H1 (cell line): ENCODE data around the gene RMND5B. TPM values are rescaled to one million over a fixed set of nuclear protein-coding genes. Genes with fewer than 3 reads are reported as not detected.

ENCODE experiments used
- CTCF ChIA-PET: fragments of 300-600 bp; sonication (Branson Sonifier 250); formaldehyde crosslinking; loops from one replicate; lab custom pipeline; 2021; ENCODE audit not compliant: partially characterized antibody; lab: Charles Lee
- POLR2A ChIA-PET: fragments of 300-600 bp; sonication (Branson Sonifier 250); formaldehyde crosslinking; loops from one replicate; lab custom pipeline; 2021; ENCODE audit warnings: inconsistent platforms; ENCODE audit not compliant: partially characterized antibody; lab: Charles Lee
- DNase-seq, 2 experiments: peaks; one replicate each; pipeline versions ENCODE4 v3.0.0 to v3.0.0-alpha.2; 2010 to 2022; ENCODE audit warnings: low spot score in 2 of 2, low read depth in 1 of 2, mixed read lengths in 1 of 2
- FAIRE-seq: peaks from 2 replicates; lab custom pipeline; 2011; peaks lifted over from hg19 to GRCh38; lab: Jason Lieb, UNC
- H2AFZ ChIP-seq: 2 replicates; pipeline ENCODE4 v1.8.1; 2012; ENCODE audit warnings: low read length, inconsistent platforms
- H2AK5ac ChIP-seq: 2 replicates; pipeline ENCODE4 v1.6.1; 2013; ENCODE audit warnings: low read depth, low read length
- H2BK120ac ChIP-seq: replicated peaks from 2 replicates; pipeline ENCODE3; 2013; ENCODE audit warnings: low read depth, low read length, inconsistent platforms
- H2BK12ac ChIP-seq: 2 replicates; pipeline ENCODE4 v1.6.1; 2013; ENCODE audit warnings: low read depth, low read length
- H2BK15ac ChIP-seq: 2 replicates; pipeline ENCODE4 v1.6.1; 2013; ENCODE audit warnings: low read length
- H2BK20ac ChIP-seq: 2 replicates; pipeline ENCODE4 v1.6.1; 2013; ENCODE audit warnings: low read length
- H2BK5ac ChIP-seq: 2 replicates; pipeline ENCODE4 v1.6.1; 2013; ENCODE audit warnings: low read depth, low read length
- H3K14ac ChIP-seq: 2 replicates; pipeline ENCODE4 v1.6.1; 2013; ENCODE audit warnings: inconsistent platforms; ENCODE audit not compliant: insufficient read length
- H3K18ac ChIP-seq: 2 replicates; pipeline ENCODE4 v1.6.1; 2013; ENCODE audit warnings: low read length; ENCODE audit errors: extremely low read depth
- H3K23ac ChIP-seq: 2 replicates; pipeline ENCODE4 v1.6.1; 2013; ENCODE audit warnings: inconsistent platforms; ENCODE audit not compliant: insufficient read length
- H3K23me2 ChIP-seq: 2 replicates; pipeline ENCODE4 v1.6.1; 2013; ENCODE audit warnings: low read depth, low read length
- H3K27ac ChIP-seq: 2 replicates; pipeline ENCODE4 v1.6.1; 2011; ENCODE audit warnings: low read depth, low read length, inconsistent platforms
- H3K27me3 ChIP-seq, 4 experiments: replicated peaks in 1 of 4; 1 replicate in 1 of 4; 2 replicates in 3 of 4; pipeline versions ENCODE4 v1.6.1 to v1.8.1; 2011 to 2013; ENCODE audit warnings: low read length in 3 of 4, mild to moderate bottlenecking in 3 of 4, inconsistent platforms in 2 of 4, mixed read lengths in 2 of 4, moderate library complexity in 1 of 4; ENCODE audit not compliant: control insufficient read depth in 3 of 4, insufficient read depth in 3 of 4; ENCODE audit errors: extremely low read depth in 1 of 4
- H3K36me3 ChIP-seq, 4 experiments: 2 replicates each; pipeline versions ENCODE4 v1.6.1 to v1.8.1; 2011 to 2013; ENCODE audit warnings: mild to moderate bottlenecking in 4 of 4, low read length in 3 of 4, moderate library complexity in 2 of 4, control low read depth in 1 of 4, inconsistent platforms in 1 of 4; ENCODE audit not compliant: insufficient read depth in 4 of 4, control insufficient read depth in 2 of 4
- H3K4ac ChIP-seq: replicated peaks from 2 replicates; pipeline ENCODE3; 2013; ENCODE audit warnings: low read length, low read depth, mixed read lengths, inconsistent platforms; ENCODE audit not compliant: insufficient read length
- H3K4me1 ChIP-seq, 4 experiments: replicated peaks in 1 of 4; 1 replicate in 1 of 4; 2 replicates in 3 of 4; pipeline versions ENCODE4 v1.6.1 to v1.8.1; 2011 to 2013; ENCODE audit warnings: low read length in 3 of 4, inconsistent platforms in 2 of 4, mixed read lengths in 1 of 4; ENCODE audit not compliant: insufficient read depth in 4 of 4, control insufficient read depth in 3 of 4
- H3K4me2 ChIP-seq, 2 experiments: 2 replicates each; pipeline versions ENCODE4 v1.6.1 to v1.8.1; 2011 to 2013; ENCODE audit warnings: low read depth in 2 of 2, low read length in 2 of 2, control low read depth in 1 of 2, inconsistent platforms in 1 of 2, mild to moderate bottlenecking in 1 of 2; ENCODE audit not compliant: insufficient read depth in 1 of 2
- H3K4me3 ChIP-seq, 4 experiments: fragments of 200-600, 300-600 bp in 1 of 4; sonication (generic), shearing (Covaris generic), sonication (Bioruptor Twin) in 1 of 4; 2 replicates each; pipeline versions ENCODE4 v1.5.1 to v1.8.1; 2011 to 2016; ENCODE audit warnings: low read length in 4 of 4, low read depth in 3 of 4, control low read depth in 2 of 4, inconsistent platforms in 2 of 4, mild to moderate bottlenecking in 2 of 4, mixed read lengths in 1 of 4, moderate library complexity in 1 of 4; ENCODE audit not compliant: insufficient read depth in 2 of 4; ENCODE audit errors: extremely low read depth in 1 of 4
- H3K56ac ChIP-seq: replicated peaks from 2 replicates; pipeline ENCODE3; 2013; ENCODE audit warnings: low read depth, mild to moderate bottlenecking, mixed read lengths, low read length, inconsistent platforms; ENCODE audit not compliant: insufficient read length
- H3K79me1 ChIP-seq: 2 replicates; pipeline ENCODE4 v1.6.1; 2013; ENCODE audit warnings: low read depth, low read length, control low read depth
- H3K79me2 ChIP-seq, 2 experiments: 2 replicates each; pipeline versions ENCODE4 v1.6.1 to v1.8.1; 2012 to 2013; ENCODE audit warnings: low read length in 2 of 2, mild to moderate bottlenecking in 2 of 2, inconsistent platforms in 1 of 2; ENCODE audit not compliant: insufficient read depth in 2 of 2, control insufficient read depth in 1 of 2
- H3K9ac ChIP-seq, 4 experiments: replicated peaks in 1 of 4; 1 replicate in 1 of 4; 2 replicates in 3 of 4; pipeline versions ENCODE4 v1.6.1 to v1.8.1; 2011 to 2013; ENCODE audit warnings: low read depth in 3 of 4, low read length in 3 of 4, control low read depth in 2 of 4, mild to moderate bottlenecking in 2 of 4, moderate library complexity in 2 of 4, inconsistent platforms in 1 of 4; ENCODE audit errors: extremely low read depth in 1 of 4
- H3K9me3 ChIP-seq, 2 experiments: 2 replicates each; pipeline versions ENCODE4 v1.6.1 to v1.8.1; 2012 to 2013; ENCODE audit warnings: mild to moderate bottlenecking in 2 of 2, moderate library complexity in 2 of 2, control low read depth in 1 of 2, inconsistent platforms in 1 of 2, low read depth in 1 of 2, low read length in 1 of 2, mixed read lengths in 1 of 2; ENCODE audit not compliant: insufficient read depth in 2 of 2
- H4K20me1 ChIP-seq, 2 experiments: replicated peaks in 1 of 2; 2 replicates each; pipeline versions ENCODE3 to v1.8.1; 2011 to 2013; ENCODE audit warnings: inconsistent platforms in 2 of 2, low read length in 2 of 2, mild to moderate bottlenecking in 1 of 2; ENCODE audit not compliant: insufficient read depth in 2 of 2, control insufficient read depth in 1 of 2
- H4K5ac ChIP-seq: 2 replicates; pipeline ENCODE4 v1.6.1; 2013; ENCODE audit warnings: low read length, low read depth, mixed read lengths, inconsistent platforms; ENCODE audit not compliant: insufficient read length
- H4K8ac ChIP-seq: 2 replicates; pipeline ENCODE4 v1.8.0; 2013; ENCODE audit warnings: mild to moderate bottlenecking, moderate library complexity, low read length, inconsistent platforms; ENCODE audit not compliant: insufficient read depth; ENCODE audit errors: extremely low read depth
- H4K91ac ChIP-seq: replicated peaks from 2 replicates; pipeline ENCODE3; 2013; ENCODE audit warnings: low read length, mixed read lengths, inconsistent platforms; ENCODE audit not compliant: insufficient read length
- CEBPB ChIP-seq: IDR thresholded peaks from 2 replicates; pipeline ENCODE4 v1.6.1; 2012; ENCODE audit warnings: low read depth, low read length
- CTBP2 ChIP-seq: IDR thresholded peaks from 2 replicates; pipeline ENCODE4 v1.7.0; 2011; ENCODE audit warnings: borderline replicate concordance, mild to moderate bottlenecking, moderate library complexity, mixed read lengths, low read length; ENCODE audit not compliant: insufficient read depth, insufficient read length
- HDAC2 ChIP-seq, 2 experiments: fragments of 300-600 bp in 1 of 2; sonication (generic) in 1 of 2; IDR thresholded peaks; 2 replicates each; pipeline ENCODE4 v1.6.1; 2011 to 2012; ENCODE audit warnings: low read depth in 2 of 2, low read length in 2 of 2, mild to moderate bottlenecking in 2 of 2, moderate library complexity in 2 of 2, borderline replicate concordance in 1 of 2, inconsistent platforms in 1 of 2
- KDM5A ChIP-seq: fragments of 200-600 bp; IDR thresholded peaks from 2 replicates; pipeline ENCODE4 v1.7.1; 2012; ENCODE audit warnings: mild to moderate bottlenecking, low read length, inconsistent platforms, mixed read lengths
- MAFK ChIP-seq: IDR thresholded peaks from 2 replicates; pipeline ENCODE4 v1.6.1; 2012; ENCODE audit warnings: low read depth, mild to moderate bottlenecking, improper control_type of control experiment, low read length
- POLR2A ChIP-seq, 2 experiments: IDR thresholded peaks; 1 replicate in 1 of 2; 2 replicates in 1 of 2; pipeline ENCODE4 v1.6.1; 2011; ENCODE audit warnings: low read depth in 2 of 2, low read length in 2 of 2, mild to moderate bottlenecking in 2 of 2; ENCODE audit errors: control extremely low read depth in 1 of 2
- POLR2AphosphoS5 ChIP-seq: IDR thresholded peaks from 2 replicates; pipeline ENCODE4 v1.6.1; 2011; ENCODE audit warnings: low read depth, low read length
- SAP30 ChIP-seq: fragments of 300-600 bp; sonication (generic); IDR thresholded peaks from 2 replicates; pipeline ENCODE4 v1.7.1; 2012; ENCODE audit warnings: low read length, moderate library complexity, mild to moderate bottlenecking, inconsistent platforms; ENCODE audit not compliant: insufficient read depth, insufficient replicate concordance
- SUZ12 ChIP-seq: fragments of 200-600 bp; sonication (generic); IDR thresholded peaks from 2 replicates; pipeline ENCODE4 v1.6.1; 2012; ENCODE audit warnings: mild to moderate bottlenecking, inconsistent platforms, low read length, moderate library complexity, mixed read lengths
- TAF7 ChIP-seq: optimal IDR thresholded peaks from 2 replicates; pipeline ENCODE3; 2011; ENCODE audit warnings: low read depth, mild to moderate bottlenecking, inconsistent platforms, low read length, moderate library complexity, borderline replicate concordance
- YY1 ChIP-seq: IDR thresholded peaks from 2 replicates; pipeline ENCODE4 v1.6.1; 2011; ENCODE audit warnings: low read depth, mild to moderate bottlenecking, low read length
- WGBS, 2 experiments: shearing (Covaris generic) in 1 of 2; methylation state at CpG; one replicate each; pipeline versions ENCODE4 v1.1.6 to v1.1.7; 2013 to 2015; ENCODE audit warnings: low lambda C conversion rate in 2 of 2, mixed read lengths in 2 of 2, inconsistent platforms in 1 of 2, low coverage in 1 of 2, missing lambda C conversion rate in 1 of 2; ENCODE audit not compliant: insufficient replicate concordance in 2 of 2, insufficient coverage in 1 of 2, insufficient read length in 1 of 2; ENCODE audit errors: extremely low coverage in 1 of 2, missing lambda C conversion rate in 1 of 2; 5-methylcytosine and 5-hydroxymethylcytosine counted together
- polyA plus RNA-seq, 7 experiments: library from polyadenylated mRNA; depleted of rRNA in 3 of 7; stranded (reverse) in 5 of 7; unstranded in 2 of 7; fragments of >200 nt in 5 of 7; fragments of 200-250 nt in 2 of 7; gene quantifications; 1 replicate in 5 of 7; 2 replicates in 1 of 7; 4 replicates in 1 of 7; pipeline versions ENCODE4 v1.2.1 to v1.2.3, GENCODE V29; 2011 to 2013; ENCODE audit warnings: missing spikeins in 2 of 7, mixed read lengths in 2 of 7
- total RNA-seq: library from RNA; stranded (reverse); fragmentation: NEBNext Ultra II Directional; extraction: Animal tissue kit (Norgen Biotek cat#: 25700); gene quantifications from 2 replicates; pipeline ENCODE4 v1.2.1, GENCODE V29; 2021

Gene RMND5B
- total and polyA plus RNA-seq, 2 of the 8 experiments (the other 6 are each of a cell fraction or from before 2014, with no cell fraction given): 75.9 to 90.2 TPM

DNA sequence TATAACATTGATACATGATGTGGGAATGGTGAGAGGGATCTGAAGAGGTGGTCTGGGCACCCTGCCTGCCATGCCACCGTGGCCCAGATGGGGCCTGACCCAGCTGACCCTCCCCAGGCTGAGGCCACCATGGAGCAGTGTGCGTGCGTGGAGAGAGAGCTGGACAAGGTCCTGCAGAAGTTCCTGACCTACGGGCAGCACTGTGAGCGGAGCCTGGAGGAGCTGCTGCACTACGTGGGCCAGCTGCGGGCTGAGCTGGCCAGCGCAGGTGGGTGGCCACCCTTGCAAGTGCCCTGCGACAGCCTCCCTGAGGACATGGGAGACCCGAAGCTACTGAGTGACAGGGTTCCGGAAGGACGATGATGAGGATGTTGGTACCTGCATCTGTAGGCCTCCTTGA, 7.2 kb downstream of the RMND5B start:
- Histone ChIP-seq H2BK120ac (no peak overlapping the region), H2AK5ac (no peak overlapping the region), H3K9me3 (no peaks in the 10 kb centered on the region), H3K4me1 (no peaks in the 10 kb centered on the region; a peak in 1 of 7 replicates), H3K36me3 (peaks cover 2 to 81% (median 34%) of the 10 kb centered on the region in 4 experiments; a peak in 7 of 8 replicates), H3K27ac (no peak overlapping the region), H2AFZ (no peak overlapping the region), H4K20me1 (peaks cover 0 to 28% of the 10 kb centered on the region in 2 experiments), H3K23ac (no peak overlapping the region), H3K18ac (no peak overlapping the region), H3K9ac (no peak overlapping the region), H2BK15ac (no peak overlapping the region), H2BK12ac (no peak overlapping the region), H2BK20ac (no peak overlapping the region), H3K4me3 (no peak overlapping the region), H3K23me2 (no peaks in the 10 kb centered on the region), H3K27me3 (no peaks in the 10 kb centered on the region)
- no peak for FAIRE-seq
- 94% methylated on average over 12 of the region's 12 CpGs; no CpG with 5 or more reads in 1 of the 2 experiments for WGBS, 2 experiments
- no peak for TF ChIP-seq CTBP2
- TF ChIP-seq MAFK: no peak
- TF ChIP-seq CEBPB: no peak
- peak; percentile 47; the same call in 1 of the 2 replicates for TF ChIP-seq POLR2AphosphoS5
- no peak for TF ChIP-seq SAP30
- 0 out of 3 replicates have a peak, but pooled peaks of 1 of the 2 experiments have one; percentile 26 for TF ChIP-seq POLR2A (IDR thresholded peaks at IDR 0.05; ENCODE audit: control extremely low read depth in 1 of 2, low read depth in 2 of 2, low read length in 2 of 2)
- TF ChIP-seq SUZ12: no peak
- TF ChIP-seq HDAC2 (IDR thresholded peaks at IDR 0.05; ENCODE audit: borderline replicate concordance in 1 of 2, low read depth in 2 of 2, low read length in 2 of 2): no peak
- TF ChIP-seq KDM5A: no peak
- no peak for TF ChIP-seq TAF7
- no peak for TF ChIP-seq YY1
- TF ChIP-seq, all 59 proteins: peak for 2
- ChIA-PET POLR2A (interaction anchor here (0.9 to 40.7 kb wide), 5 partner anchors 10 to 65 kb away, joined by 3 to 1250 read pairs (median 115); partner anchors contain the start of genes N4BP3 and NHP2), CTCF (interaction anchor here (0.9 to 9.2 kb wide), 10 partner anchors 9 to 66 kb away, joined by 3 to 125 read pairs (median 4); partner anchors contain the start of gene N4BP3)
- no peak overlapping the region for H3K4me2 ChIP-seq
- no peak overlapping the region for H3K14ac ChIP-seq
- no peak overlapping the region for H3K4ac ChIP-seq
- 0 out of 2 replicates have a peak overlapping the region, but pooled peaks have one; percentile 35 for H2BK5ac ChIP-seq
- no peak overlapping the region for H4K5ac ChIP-seq
- DNase-seq: no peak
- peaks cover 0 to 37% of the 10 kb centered on the region in 2 experiments; a peak in 2 of 4 replicates for H3K79me2 ChIP-seq
- no peak overlapping the region for H4K8ac ChIP-seq
- H3K56ac ChIP-seq: no peak overlapping the region
- H4K91ac ChIP-seq: no peak overlapping the region
- peaks cover 14% of the 10 kb centered on the region for H3K79me1 ChIP-seq
